ENCODE results near the gene CLIC3.

GRCh38 chr9:136990242-136990911 lies 6.0 kb downstream of the CLIC3 start:
- no peak for TF ChIP-seq POLR2A (IDR thresholded peaks at IDR 0.05)
- TF ChIP-seq, protein P1, sequence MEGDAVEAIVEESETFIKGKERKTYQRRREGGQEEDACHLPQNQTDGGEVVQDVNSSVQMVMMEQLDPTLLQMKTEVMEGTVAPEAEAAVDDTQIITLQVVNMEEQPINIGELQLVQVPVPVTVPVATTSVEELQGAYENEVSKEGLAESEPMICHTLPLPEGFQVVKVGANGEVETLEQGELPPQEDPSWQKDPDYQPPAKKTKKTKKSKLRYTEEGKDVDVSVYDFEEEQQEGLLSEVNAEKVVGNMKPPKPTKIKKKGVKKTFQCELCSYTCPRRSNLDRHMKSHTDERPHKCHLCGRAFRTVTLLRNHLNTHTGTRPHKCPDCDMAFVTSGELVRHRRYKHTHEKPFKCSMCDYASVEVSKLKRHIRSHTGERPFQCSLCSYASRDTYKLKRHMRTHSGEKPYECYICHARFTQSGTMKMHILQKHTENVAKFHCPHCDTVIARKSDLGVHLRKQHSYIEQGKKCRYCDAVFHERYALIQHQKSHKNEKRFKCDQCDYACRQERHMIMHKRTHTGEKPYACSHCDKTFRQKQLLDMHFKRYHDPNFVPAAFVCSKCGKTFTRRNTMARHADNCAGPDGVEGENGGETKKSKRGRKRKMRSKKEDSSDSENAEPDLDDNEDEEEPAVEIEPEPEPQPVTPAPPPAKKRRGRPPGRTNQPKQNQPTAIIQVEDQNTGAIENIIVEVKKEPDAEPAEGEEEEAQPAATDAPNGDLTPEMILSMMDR (IDR thresholded peaks at IDR 0.05 in 4 of 5, conservative IDR thresholded peaks at IDR 0.05 in 1 of 5) = no peak
